NCI-H524 treated with DMSO at 0.1 percent for 48 hours (cell line): ENCODE results near the gene PWWP2B.

Source experiments
- DNase-seq: peaks from one replicate; lab custom pipeline; 2025; lab: John Stamatoyannopoulos, UW

The PWWP2B gene

GRCh38 chr10:132408367-132408781, 11.4 kb downstream of the PWWP2B start:
- DNase-seq, result no peak

- DNase-seq, result no peak
Measured at GRCh38 chr10:132408823-132409666, 12.0 kb downstream of the PWWP2B start.

- no peak for DNase-seq
Measured at GRCh38 chr10:132409667-132410028, 12.6 kb downstream of the PWWP2B start.

- DNase-seq, result no peak
Measured at GRCh38 chr10:132410056-132410778, 13.2 kb downstream of the PWWP2B start.

- no peak for DNase-seq
Measured at GRCh38 chr10:132410779-132411532, 14.0 kb downstream of the PWWP2B start.

GRCh38 chr10:132411561-132412253, 14.7 kb downstream of the PWWP2B start:
- no peak for DNase-seq

GRCh38 chr10:132412316-132413192, 15.6 kb downstream of the PWWP2B start:
- no peak for DNase-seq

GRCh38 chr10:132413226-132414205, 16.5 kb downstream of the PWWP2B start:
- no peak for DNase-seq

- no peak for DNase-seq
Measured at GRCh38 chr10:132414402-132415016, 17.5 kb downstream of the PWWP2B start.

GRCh38 chr10:132415255-132415654, 18.3 kb downstream of the PWWP2B start:
- no peak for DNase-seq

GRCh38 chr10:132415956-132416355, 19.0 kb downstream of the PWWP2B start:
- no peak for DNase-seq

GRCh38 chr10:132416566-132417256, 19.7 kb downstream of the PWWP2B start:
- no peak for DNase-seq

- DNase-seq, result no peak
Measured at GRCh38 chr10:132417257-132417910, 20.4 kb downstream of the PWWP2B start.

GRCh38 chr10:132417957-132418441, 21.0 kb downstream of the PWWP2B start:
- no peak for DNase-seq

GRCh38 chr10:132418527-132419416, 21.8 kb downstream of the PWWP2B start:
- no peak for DNase-seq

GRCh38 chr10:132419538-132420468, 22.8 kb downstream of the PWWP2B start:
- no peak for DNase-seq
